K562 (cell line): Measurements from ENCODE around the gene COX19. TPM values are rescaled to one million over a fixed set of nuclear protein-coding genes. Genes with fewer than 3 reads are reported as not detected.

Experiments used
- ATAC-seq: fragments of 200-7000 bp; cut with Tn5 transposase; 3 replicates; pipeline ENCODE4 v1.9.1; 2020; ENCODE audit warnings: moderate library complexity
- BruUV-seq: library from RNA; stranded (reverse); fragments of 400-500 nt; replicated peaks from 2 replicates; lab custom pipeline; 2021; lab: Mats Ljungman, UMichigan
- CTCF ChIA-PET: fragments of 300-600 bp; formaldehyde crosslinking; extraction: SDS; loops from one replicate; lab custom pipeline; 2021; ENCODE audit warnings: low intra/inter-chr PET ratio; lab: Yijun Ruan, JAX
- POLR2A ChIA-PET: fragments of 300-600, 350-650 bp; sonication (Branson Sonifier 250); formaldehyde crosslinking; extraction: SDS; loops from one replicate; lab custom pipeline; 2021; ENCODE audit warnings: antibody characterized with exemption, inconsistent platforms; lab: Yijun Ruan, JAX
- DNase-seq, 4 experiments: peaks; one replicate each; pipeline versions ENCODE4 v3.0.0 to v3.0.0-alpha.2; 2011 to 2018; ENCODE audit warnings: low spot score in 3 of 4, mixed read lengths in 3 of 4; ENCODE audit errors: extremely low read depth in 1 of 4
- FAIRE-seq: peaks from 2 replicates; lab custom pipeline; 2011; peaks lifted over from hg19 to GRCh38; lab: Jason Lieb, UNC
- H2AFZ ChIP-seq: 2 replicates; pipeline ENCODE4 v1.6.0; 2011; ENCODE audit warnings: low read depth, low read length, control low read depth, inconsistent platforms
- H3K27ac ChIP-seq: fragments of 200-600 bp; 3 replicates; pipeline ENCODE4 v1.8.0; 2011; ENCODE audit warnings: low read depth, mild to moderate bottlenecking, control low read depth, inconsistent platforms, low read length, moderate library complexity, mixed read lengths; ENCODE audit errors: extremely low read depth
- H3K27me3 ChIP-seq, 2 experiments: fragments of 300-600 bp in 1 of 2; 2 replicates in 1 of 2; 3 replicates in 1 of 2; pipeline versions ENCODE4 v1.6.0 to v1.8.0; 2011; ENCODE audit warnings: inconsistent platforms in 2 of 2, low read length in 2 of 2, mild to moderate bottlenecking in 1 of 2, mixed read lengths in 1 of 2, moderate library complexity in 1 of 2; ENCODE audit not compliant: control insufficient read depth in 2 of 2, insufficient read depth in 2 of 2
- H3K36me3 ChIP-seq: fragments of 300-600 bp; 3 replicates; pipeline ENCODE4 v1.8.0; 2011; ENCODE audit warnings: mild to moderate bottlenecking, low read length, inconsistent platforms; ENCODE audit not compliant: control insufficient read depth, insufficient read depth
- H3K4me1 ChIP-seq, 2 experiments: fragments of 200-600 bp in 1 of 2; replicated peaks in 1 of 2; 2 replicates in 1 of 2; 3 replicates in 1 of 2; pipeline versions ENCODE4 v1.5.1 to v1.8.0; 2011; ENCODE audit warnings: inconsistent platforms in 2 of 2, low read length in 2 of 2, mild to moderate bottlenecking in 1 of 2, mixed read lengths in 1 of 2, moderate library complexity in 1 of 2; ENCODE audit not compliant: control insufficient read depth in 2 of 2, insufficient read depth in 2 of 2
- H3K4me2 ChIP-seq: 2 replicates; pipeline ENCODE4 v1.6.1; 2011; ENCODE audit warnings: low read length, control low read depth, inconsistent platforms, mixed read lengths; ENCODE audit not compliant: insufficient read depth
- H3K4me3 ChIP-seq: fragments of 200-600 bp; sonication (generic), shearing (Covaris generic); 2 replicates; pipeline ENCODE4 v1.5.1; 2016; ENCODE audit warnings: control low read depth, inconsistent platforms
- H3K79me2 ChIP-seq: fragments of 200-600 bp; 3 replicates; pipeline ENCODE4 v1.8.0; 2011; ENCODE audit warnings: low read length, inconsistent platforms; ENCODE audit not compliant: control insufficient read depth, insufficient read depth
- H3K9ac ChIP-seq, 2 experiments: 2 replicates each; pipeline versions ENCODE4 v1.6.0 to v1.6.1; 2011; ENCODE audit warnings: low read depth in 2 of 2, low read length in 2 of 2, control low read depth in 1 of 2, inconsistent platforms in 1 of 2, mild to moderate bottlenecking in 1 of 2, mixed read lengths in 1 of 2; ENCODE audit not compliant: insufficient read depth in 1 of 2
- H3K9me1 ChIP-seq: one replicate; pipeline ENCODE4 v1.6.0; 2011; ENCODE audit warnings: inconsistent platforms, mild to moderate bottlenecking, low read length, moderate library complexity; ENCODE audit not compliant: control insufficient read depth, insufficient read depth
- H3K9me3 ChIP-seq: replicated peaks from 2 replicates; pipeline ENCODE4 v1.5.1; 2011; ENCODE audit warnings: low read depth, low read length, inconsistent platforms; ENCODE audit not compliant: control insufficient read depth, insufficient read depth
- H4K20me1 ChIP-seq: replicated peaks from 2 replicates; pipeline ENCODE4 v1.6.1; 2011; ENCODE audit warnings: low read length, inconsistent platforms, mixed read lengths; ENCODE audit not compliant: control insufficient read depth, insufficient read depth
- ATF1 ChIP-seq, 2 experiments: fragments of 450-650 bp in 1 of 2; IDR thresholded peaks; 2 replicates each; pipeline ENCODE4 v1.6.1; 2016; ENCODE audit warnings: missing compliant biosample characterization in 1 of 2, missing genetic modification characterization in 1 of 2
- HDAC1 ChIP-seq, 2 experiments: fragments of 450-650 bp; IDR thresholded peaks; 2 replicates each; pipeline ENCODE4 v1.6.1; 2016 to 2017; ENCODE audit warnings: inconsistent platforms in 1 of 2, mild to moderate bottlenecking in 1 of 2, moderate library complexity in 1 of 2
- MAFF ChIP-seq: IDR thresholded peaks from 2 replicates; pipeline ENCODE4 v1.6.1; 2012; ENCODE audit warnings: low read length, improper control_type of control experiment
- NFE2L1 ChIP-seq: fragments of 450-650 bp; IDR thresholded peaks from 2 replicates; pipeline ENCODE4 v1.6.1; 2016; ENCODE audit warnings: missing genetic modification characterization, low read depth, mild to moderate bottlenecking, missing compliant biosample characterization, moderate library complexity, borderline replicate concordance
- NR2C1 ChIP-seq, 2 experiments: fragments of 450-650 bp; IDR thresholded peaks; 2 replicates each; pipeline ENCODE4 v1.6.1; 2017; ENCODE audit warnings: mild to moderate bottlenecking in 2 of 2, antibody characterized with exemption in 1 of 2, inconsistent platforms in 1 of 2, missing compliant biosample characterization in 1 of 2, missing genetic modification characterization in 1 of 2
- SMC3 ChIP-seq: conservative IDR thresholded peaks from 2 replicates; pipeline ENCODE4 v1.6.1; 2011; ENCODE audit warnings: low read depth, low read length, improper control_type of control experiment; ENCODE audit not compliant: insufficient read depth
- TAF9B ChIP-seq: fragments of 450-650 bp; IDR thresholded peaks from 2 replicates; pipeline ENCODE4 v1.6.1; 2018; ENCODE audit warnings: mild to moderate bottlenecking; ENCODE audit not compliant: partially characterized antibody
- ZNF143 ChIP-seq: sonication (generic); formaldehyde crosslinking; IDR thresholded peaks from 2 replicates; pipeline ENCODE4 v1.9.0; 2022; ENCODE audit warnings: mild to moderate bottlenecking, missing genetic modification reagents
- ZNF740 ChIP-seq, 3 experiments: fragments of 200-800 bp in 1 of 3; sonication (Bioruptor generic) in 1 of 3; sonication (generic) in 1 of 3; formaldehyde crosslinking in 1 of 3; IDR thresholded peaks; 2 replicates each; pipeline versions ENCODE4 v1.6.1 to v1.8.0; 2016 to 2022; ENCODE audit warnings: mild to moderate bottlenecking in 2 of 3, missing compliant biosample characterization in 2 of 3, missing genetic modification characterization in 2 of 3, missing genetic modification reagents in 1 of 3
- ZNF780A ChIP-seq: fragments of 250-450 bp; sonication (Bioruptor Pico); IDR thresholded peaks from 2 replicates; pipeline ENCODE4 v1.5.0; 2021; ENCODE audit warnings: mild to moderate bottlenecking
- WGBS: fragments of 100-300 bp; shearing (Covaris generic); methylation state at CpG from one replicate; pipeline ENCODE4 v1.1.6; 2016; ENCODE audit warnings: low coverage, mixed read lengths; ENCODE audit not compliant: insufficient coverage; ENCODE audit errors: missing lambda C conversion rate; 5-methylcytosine and 5-hydroxymethylcytosine counted together
- in situ Hi-C: fragments of 300-500 bp; cut with MboI; formaldehyde crosslinking; loops from 4 replicates; pipeline ENCODE4 v1.15.0; 2018; ENCODE audit warnings: inconsistent platforms, mixed read lengths
- intact Hi-C: fragments of 100-400 bp; cut with micrococcal nuclease; formaldehyde crosslinking; loops from 2 replicates; pipeline ENCODE4 v1.14.2; 2022
- polyA plus RNA-seq, 8 experiments: library from polyadenylated mRNA; depleted of rRNA in 4 of 8; stranded (reverse) in 5 of 8; unstranded in 3 of 8; fragments of >200 nt; fragmentation: Nextera tagmentation in 2 of 8; fragmentation: Illumina TruSeq in 1 of 8; extraction: Ambion mirVana in 2 of 8; extraction: Trizol in 1 of 8; gene quantifications; 2 replicates each; pipeline versions ENCODE4 v1.2.1 to v1.2.3, GENCODE V29; 2011 to 2014; ENCODE audit warnings: inconsistent platforms in 1 of 8, missing spikeins in 1 of 8
- total RNA-seq, 7 experiments: library from RNA; depleted of rRNA in 6 of 7; stranded (reverse); fragments of >200 nt in 6 of 7; fragmentation: Illumina TruSeq in 2 of 7; extraction: Trizol in 2 of 7; gene quantifications; 2 replicates each; pipeline versions ENCODE4 v1.2.1 to v1.2.3, GENCODE V29; 2011 to 2021; ENCODE audit warnings: low replicate concordance in 1 of 7

The COX19 gene
- total and polyA plus RNA-seq, 9 of the 15 experiments (the other 6 are each of a cell fraction or from before 2014, with no cell fraction given), result 5.2 to 10.5 (median 7.9) TPM

- CTCF ChIA-PET, result no interaction called here
- H3K4me2 ChIP-seq, result no peak overlapping the region
- POLR2A ChIA-PET, result interaction anchor here (0.6 kb wide), 1 partner anchor 16 kb away, joined by 3 read pairs; no protein-coding TSS in a partner anchor
- FAIRE-seq (no peak), ATAC-seq (no peak), DNase-seq (no peak)
- intact Hi-C loops (no loop called here), in situ Hi-C loops (no loop called here)
- peaks cover 7% of the 10 kb centered on the region for H4K20me1 ChIP-seq
- H3K4me3 ChIP-seq, result no peak overlapping the region
- H3K27ac ChIP-seq, result no peak overlapping the region
- H3K27me3 ChIP-seq, result no peaks in the 10 kb centered on the region
- H3K9me1 ChIP-seq, result no peaks in the 10 kb centered on the region
- peaks cover 16% of the 10 kb centered on the region; the same call in 2 of the 3 replicates for H3K36me3 ChIP-seq
- no peaks in the 10 kb centered on the region for H3K9me3 ChIP-seq
- H3K9ac ChIP-seq, result peak overlapping the region in 1 of 2 experiments; percentile 71; a peak in 2 of 4 replicates
- peaks cover 0 to 78% of the 10 kb centered on the region in 2 experiments; a peak in 2 of 5 replicates for H3K4me1 ChIP-seq
- H2AFZ ChIP-seq, result no peak overlapping the region
- WGBS, result 82% methylated on average over 11 of the region's 11 CpGs
- BruUV-seq, result no TSS peak
- peaks cover 24% of the 10 kb centered on the region for H3K79me2 ChIP-seq
- no peak for TF ChIP-seq HDAC1 (IDR thresholded peaks at IDR 0.05)
- no peak for TF ChIP-seq MAFF
- no peak for TF ChIP-seq ATF1 (CRISPR knock-in tag; IDR thresholded peaks at IDR 0.05)
- TF ChIP-seq ATF1 (tag; IDR thresholded peaks at IDR 0.05), result no peak
- no peak for TF ChIP-seq ZNF143 (CRISPR knock-in tag)
- no peak for TF ChIP-seq TAF9B
- TF ChIP-seq NFE2L1, result no peak
- no peak for TF ChIP-seq NR2C1 (IDR thresholded peaks at IDR 0.05)
- TF ChIP-seq NR2C1 (tag; IDR thresholded peaks at IDR 0.05), result no peak
- no peak for TF ChIP-seq ZNF780A
- no peak for TF ChIP-seq SMC3
- no peak for TF ChIP-seq ZNF740 (CRISPR knock-in tag; IDR thresholded peaks at IDR 0.05)
- TF ChIP-seq ZNF740 (tag; IDR thresholded peaks at IDR 0.05), result no peak
Measured at GRCh38 chr7:1013581-1013980, 38.2 kb upstream of the COX19 start.
